Measurements from ENCODE around the gene SMIM17.

The SMIM17 gene

DNA sequence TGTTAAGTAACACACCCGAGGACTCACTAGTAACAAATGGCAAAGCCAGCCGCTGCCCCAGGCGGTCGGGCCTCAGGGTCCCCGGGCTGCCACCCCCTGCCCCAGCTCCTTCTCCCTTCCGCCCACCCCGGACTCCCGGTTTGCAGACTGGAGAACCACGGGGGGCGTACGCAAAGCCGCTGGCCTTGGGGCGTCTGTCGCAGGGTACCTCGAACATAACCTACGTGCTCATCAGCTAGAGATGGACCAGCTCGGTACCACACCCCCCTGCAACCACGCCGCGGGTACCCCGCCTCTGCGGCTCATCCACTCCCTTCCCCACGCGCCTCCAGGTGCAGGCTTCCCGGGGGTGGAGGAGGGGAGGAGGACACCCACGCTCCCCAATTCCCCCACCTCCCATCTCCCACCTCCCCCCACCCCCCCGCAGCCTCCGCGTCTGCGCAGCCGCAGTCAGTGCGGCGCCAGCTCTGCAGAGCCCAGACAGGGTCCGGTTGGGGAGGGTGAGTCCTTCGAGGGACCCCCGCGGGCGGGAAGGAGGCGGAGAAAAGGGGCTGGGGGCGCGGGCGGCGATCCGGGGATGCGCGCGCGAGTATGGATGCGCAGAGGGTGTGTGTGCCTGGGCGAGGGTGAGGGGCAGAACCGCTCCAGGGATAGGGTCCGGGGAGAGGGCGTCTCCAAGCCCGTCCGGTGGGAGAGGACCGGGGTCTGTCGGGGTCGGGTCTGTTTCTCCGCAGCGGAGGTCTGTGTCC lies at the start of gene SMIM17:
Gene SMIM17, plus strand, starts transcription at position 449 of the 749 bp plus-strand sequence. CDS start 2,509 bp downstream, outside the sequence.
- no peak for DNase-seq (ENCODE audit: low read depth)

DNA sequence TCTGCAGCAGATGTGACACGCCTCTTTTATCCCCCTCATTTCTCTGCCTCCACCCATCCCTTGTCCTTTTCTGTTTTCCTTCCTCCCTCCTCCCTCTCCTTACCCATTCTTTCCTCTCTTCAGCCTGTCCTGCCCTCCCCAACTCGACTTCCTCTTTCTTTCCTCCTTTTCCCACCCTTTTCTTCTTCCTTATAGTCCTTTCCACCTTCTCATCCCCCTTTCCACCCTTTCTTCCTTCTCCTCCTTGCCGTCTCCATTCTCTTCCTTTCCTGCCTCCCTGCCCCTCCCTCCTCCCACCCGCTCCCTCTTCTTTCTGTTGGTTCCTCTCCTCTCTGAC lies 48.5 kb upstream of the SMIM17 start:
- DNase-seq (ENCODE audit: low read depth) = no peak

DNA sequence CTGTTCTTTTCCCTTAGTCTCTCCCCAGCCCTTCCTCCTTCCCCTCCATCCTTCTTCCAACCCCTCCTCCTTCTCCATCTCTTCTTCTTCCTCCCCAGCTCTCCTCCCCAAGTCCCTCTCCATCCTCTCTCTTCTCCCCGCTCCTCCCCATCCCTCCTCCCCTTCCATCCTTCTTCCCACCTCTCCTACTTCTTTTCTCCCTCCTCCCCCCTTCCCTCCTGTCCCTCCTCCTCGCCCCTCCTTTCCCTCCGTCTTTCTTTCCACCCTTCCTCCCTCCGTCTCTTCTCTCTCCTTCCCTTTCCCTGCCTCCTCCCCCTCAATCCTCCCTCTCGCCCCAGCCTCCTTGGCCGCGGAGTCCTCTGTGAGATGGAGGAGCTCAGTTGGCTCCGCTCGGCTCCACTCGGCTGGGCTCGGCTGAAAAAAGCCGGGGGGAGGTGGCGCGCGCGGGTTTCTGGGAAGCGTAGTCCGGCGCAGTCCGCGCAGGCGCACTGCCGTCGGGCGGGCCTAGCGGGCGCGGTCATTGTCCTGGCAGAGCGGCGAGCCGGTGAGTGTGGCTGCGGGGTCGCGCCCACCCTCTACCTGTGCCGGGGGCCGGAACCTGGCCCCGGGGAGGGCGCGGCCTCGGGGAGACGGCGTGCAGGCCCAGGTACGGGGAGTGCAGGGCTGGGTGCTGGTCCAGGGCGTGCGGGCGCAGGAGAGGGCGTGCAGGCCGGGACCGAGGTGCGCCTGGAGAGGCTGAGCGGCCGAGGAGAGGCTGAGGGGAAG lies 48.0 kb upstream of the SMIM17 start, which contains the start of gene ZNF71:
Gene ZNF71, plus strand, starts transcription at position 520 of the 765 bp plus-strand sequence. CDS start 6,257 bp downstream, outside the sequence.
- DNase-seq (ENCODE audit: low read depth) = peak; percentile 73

DNA sequence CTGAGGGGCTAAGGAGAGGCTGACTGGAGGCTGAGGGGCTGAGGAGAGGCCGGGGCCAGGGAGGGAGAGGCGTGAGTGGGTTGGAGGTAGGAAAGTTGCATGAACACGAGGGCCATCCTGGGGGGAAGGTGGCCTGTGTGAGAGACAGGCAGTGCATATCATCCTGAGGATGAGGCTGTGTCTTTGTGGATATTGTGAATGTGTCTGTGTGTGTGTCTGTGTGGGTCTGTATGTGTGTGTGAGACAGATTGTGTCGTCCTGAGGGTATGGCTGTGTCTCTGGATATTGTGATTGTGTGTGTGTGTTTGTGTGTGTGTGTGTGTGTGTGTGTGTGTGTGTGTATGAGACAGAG lies 47.4 kb upstream of the SMIM17 start:
- no peak for DNase-seq (ENCODE audit: low read depth)

DNA sequence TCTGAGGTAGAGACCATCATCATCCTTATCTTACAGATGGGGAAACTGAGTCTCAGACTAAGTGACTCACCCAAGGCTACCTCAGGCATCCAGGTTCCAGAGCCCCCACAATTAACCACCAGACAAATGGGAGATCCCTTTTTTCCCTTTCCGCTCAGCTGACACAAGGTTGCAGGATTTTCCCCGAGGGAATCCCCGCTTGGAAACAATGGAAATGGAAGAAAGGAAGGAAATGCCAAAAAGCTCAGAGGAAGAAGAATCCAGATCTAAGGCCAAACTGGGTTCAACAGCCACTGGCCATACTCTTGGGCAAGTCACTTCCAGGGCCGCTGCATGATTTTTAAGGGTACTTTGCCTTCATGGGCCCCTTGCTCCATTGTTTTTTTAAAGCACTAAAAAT lies 46.3 kb upstream of the SMIM17 start:
- no peak for DNase-seq (ENCODE audit: low read depth)

DNA sequence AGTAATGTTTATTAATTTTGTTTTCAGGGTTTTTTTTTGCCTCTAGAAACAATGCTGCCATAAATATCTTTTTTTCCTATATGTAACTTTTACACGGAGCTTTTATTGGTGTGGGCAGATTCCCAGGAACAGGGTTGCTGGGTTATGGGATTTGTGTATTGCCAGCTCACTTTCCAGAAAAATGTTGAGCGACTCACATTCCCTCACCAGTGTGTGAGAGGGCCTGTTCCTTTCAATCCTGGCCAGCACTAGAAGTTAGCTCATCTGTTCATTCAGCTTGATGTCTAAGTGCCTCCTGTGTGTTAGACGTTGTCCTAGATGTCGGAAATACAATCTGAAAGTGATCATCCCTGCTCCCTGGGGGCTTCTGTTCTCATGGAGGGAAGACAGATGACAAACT lies 45.3 kb upstream of the SMIM17 start:
- DNase-seq (ENCODE audit: low read depth) = no peak

DNA sequence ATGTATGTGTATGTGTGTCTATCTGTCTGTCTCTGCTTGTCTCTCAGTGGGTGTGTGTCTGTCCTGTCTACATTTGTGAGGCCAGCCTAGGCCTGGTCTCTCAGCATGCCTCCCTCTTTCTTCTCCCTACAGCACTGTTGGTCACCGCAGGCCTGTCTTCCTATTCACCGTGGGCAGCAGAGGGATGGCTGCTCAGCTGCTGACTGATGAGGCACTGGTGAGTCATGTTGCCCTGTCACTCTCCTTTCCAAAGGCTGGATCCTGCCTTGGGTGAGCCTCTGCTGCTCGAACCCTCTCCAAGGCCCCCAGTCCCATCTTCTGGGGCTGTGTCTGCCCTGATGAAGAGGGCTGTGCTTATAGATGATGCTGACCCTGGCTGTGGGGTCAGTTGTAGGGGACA lies 41.6 kb upstream of the SMIM17 start:
- no peak for DNase-seq (ENCODE audit: low read depth)

DNA sequence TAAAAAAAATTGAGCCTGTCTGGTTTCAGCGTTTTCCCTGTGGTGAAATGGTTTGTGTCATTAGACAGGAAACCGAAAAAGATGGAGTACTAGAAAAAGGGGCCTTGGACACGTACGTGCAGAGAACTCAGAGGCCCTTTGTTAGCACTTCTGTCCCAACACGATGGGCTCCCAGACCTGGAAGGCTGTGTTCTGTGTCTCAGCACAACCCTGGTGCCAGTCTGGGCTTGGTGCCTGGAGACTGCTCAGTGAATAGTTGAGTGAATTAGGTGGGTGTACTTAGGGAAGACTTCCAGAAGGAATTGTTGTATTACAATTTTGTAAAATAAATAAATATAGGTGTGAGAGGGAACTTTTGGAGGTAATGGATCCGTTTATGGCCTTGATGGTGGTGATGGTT lies 39.1 kb upstream of the SMIM17 start:
- DNase-seq (ENCODE audit: low read depth) = no peak

DNA sequence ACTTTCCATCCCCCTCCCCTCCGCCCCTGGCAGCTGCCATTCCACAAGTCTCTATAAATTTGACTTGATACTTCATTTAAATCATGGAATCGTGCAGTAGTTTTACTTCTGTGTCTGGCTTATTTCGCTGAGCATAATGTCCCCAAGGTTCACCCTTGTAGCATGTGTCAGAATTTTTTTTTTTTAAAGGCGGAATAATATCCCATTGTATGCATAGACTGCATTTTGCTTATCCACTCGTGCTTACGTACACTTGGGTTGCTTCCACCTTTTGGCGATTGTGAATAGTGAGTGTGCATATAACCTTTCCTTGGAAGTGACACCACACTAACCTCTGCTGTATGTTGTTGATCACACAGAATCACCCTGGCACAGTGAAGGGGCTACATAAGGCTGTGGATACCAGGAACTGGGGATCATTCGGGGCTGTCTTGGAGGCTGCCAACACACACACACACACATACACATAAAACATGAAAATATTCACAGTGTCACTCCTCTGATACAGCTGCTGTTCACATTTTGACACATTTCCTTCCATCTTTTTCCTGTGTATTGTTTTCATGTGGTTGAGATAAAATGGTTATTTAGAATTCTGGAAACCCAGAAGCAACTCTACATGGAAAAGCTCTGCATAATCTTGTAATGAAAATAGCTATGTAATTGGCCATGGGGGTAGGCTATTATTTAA lies 34.5 kb upstream of the SMIM17 start:
- DNase-seq (ENCODE audit: low read depth) = no peak

DNA sequence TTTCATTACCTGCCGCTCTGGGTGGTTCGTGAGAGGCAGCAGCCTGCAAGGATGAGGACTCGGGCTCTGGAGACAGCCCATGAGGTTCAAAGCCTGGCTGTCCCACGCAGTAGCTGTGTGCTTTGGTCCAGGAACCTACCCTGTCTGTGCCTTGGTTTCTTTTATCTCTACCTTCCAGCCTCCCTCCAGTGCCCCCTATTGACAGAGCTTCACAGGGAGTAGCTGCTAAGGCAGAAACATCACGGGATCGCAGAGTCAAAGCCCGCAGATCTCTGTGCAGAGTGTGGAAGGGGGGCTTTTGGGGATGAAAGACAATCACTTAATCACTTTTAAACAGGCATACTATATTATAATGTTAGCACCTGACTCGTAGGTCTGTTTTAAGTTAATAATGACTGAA lies 31.7 kb upstream of the SMIM17 start:
- no peak for DNase-seq (ENCODE audit: low read depth)

DNA sequence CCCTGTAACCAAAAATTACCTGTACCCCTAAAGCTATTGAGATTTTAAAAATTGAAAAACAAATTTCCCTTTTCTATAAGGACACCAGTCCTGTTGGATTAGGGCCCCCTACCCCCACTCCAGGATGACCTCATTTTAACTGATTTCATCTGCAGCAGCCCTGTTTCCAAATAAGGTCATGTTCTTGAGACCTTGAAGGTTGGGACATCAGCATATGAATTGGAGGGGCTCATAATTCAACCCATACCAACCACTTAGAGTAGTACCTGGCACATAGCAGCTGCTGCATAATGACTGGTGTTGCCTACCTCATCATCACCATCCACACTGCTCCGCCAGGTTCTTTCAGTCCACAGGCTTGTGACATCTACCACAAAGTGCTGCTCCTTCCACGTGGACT lies 30.2 kb upstream of the SMIM17 start:
- no peak for DNase-seq (ENCODE audit: low read depth)

DNA sequence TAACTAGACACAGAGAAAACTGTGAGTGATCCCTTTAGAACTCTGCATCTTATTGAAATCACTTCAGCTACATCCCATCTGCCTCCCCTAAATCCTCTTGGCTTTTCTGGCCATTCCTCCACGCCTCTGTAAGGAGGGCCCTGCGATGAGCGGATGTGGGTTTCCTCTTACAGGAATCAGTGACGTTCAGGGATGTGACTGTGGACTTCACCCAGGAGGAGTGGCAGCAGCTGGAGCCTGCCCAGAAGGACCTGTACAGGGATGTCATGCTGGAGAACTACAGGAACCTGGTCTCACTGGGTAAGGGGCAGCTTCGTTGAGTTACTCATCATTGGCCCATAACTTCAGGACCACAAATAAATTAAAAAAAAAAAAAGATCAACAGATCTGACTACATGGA lies 29.3 kb upstream of the SMIM17 start:
- no peak for DNase-seq (ENCODE audit: low read depth)

DNA sequence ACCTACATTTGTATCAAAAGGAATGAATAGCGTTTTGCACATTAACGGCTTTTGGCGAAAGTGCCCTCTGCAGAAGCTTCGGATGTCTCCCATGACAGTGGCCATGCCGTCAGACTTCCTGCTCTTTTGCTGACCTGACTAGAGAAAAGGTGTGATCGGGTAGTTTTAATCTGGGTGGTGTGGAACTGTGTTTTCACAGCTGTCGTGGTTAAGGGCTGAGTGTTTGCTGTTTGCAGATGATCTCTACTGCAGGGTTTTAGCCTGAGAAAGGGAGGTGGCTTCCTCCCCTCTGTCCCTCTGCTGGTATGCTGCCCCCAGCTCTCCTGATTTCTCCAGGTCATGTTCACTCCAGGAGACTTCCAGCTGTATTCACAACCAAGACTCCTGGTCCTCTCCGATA lies 25.4 kb upstream of the SMIM17 start:
- no peak for DNase-seq (ENCODE audit: low read depth)

DNA sequence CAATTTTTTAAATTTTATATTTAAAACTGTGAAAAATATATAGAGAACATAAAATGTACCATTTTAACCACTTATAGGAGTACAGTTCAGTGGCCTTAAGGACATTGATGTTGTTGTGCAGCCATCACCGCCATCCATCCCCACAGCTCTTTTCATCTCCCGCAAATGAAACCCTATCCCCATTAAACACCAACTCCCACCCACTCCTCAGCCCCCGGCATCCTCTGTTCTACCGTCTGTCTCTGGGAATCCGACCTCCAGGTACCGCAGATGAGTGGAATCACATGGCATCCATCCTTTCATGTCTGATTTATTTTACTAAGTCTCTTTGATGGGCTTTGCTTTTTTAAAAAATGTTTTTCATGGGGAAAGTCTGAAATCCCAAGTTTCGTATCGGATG lies 23.8 kb upstream of the SMIM17 start:
- no peak for DNase-seq (ENCODE audit: low read depth)

DNA sequence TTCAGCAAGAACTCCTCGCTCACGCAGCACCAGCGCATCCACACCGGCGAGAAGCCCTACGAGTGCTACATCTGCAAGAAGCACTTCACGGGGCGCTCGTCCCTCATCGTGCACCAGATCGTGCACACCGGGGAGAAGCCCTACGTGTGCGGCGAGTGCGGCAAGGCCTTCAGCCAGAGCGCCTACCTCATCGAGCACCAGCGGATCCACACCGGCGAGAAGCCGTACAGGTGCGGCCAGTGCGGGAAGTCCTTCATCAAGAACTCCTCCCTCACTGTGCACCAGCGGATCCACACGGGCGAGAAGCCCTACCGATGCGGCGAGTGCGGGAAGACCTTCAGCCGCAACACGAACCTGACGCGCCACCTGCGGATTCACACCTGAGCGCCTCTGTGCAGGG lies 20.6 kb upstream of the SMIM17 start:
- no peak for DNase-seq (ENCODE audit: low read depth)

DNA sequence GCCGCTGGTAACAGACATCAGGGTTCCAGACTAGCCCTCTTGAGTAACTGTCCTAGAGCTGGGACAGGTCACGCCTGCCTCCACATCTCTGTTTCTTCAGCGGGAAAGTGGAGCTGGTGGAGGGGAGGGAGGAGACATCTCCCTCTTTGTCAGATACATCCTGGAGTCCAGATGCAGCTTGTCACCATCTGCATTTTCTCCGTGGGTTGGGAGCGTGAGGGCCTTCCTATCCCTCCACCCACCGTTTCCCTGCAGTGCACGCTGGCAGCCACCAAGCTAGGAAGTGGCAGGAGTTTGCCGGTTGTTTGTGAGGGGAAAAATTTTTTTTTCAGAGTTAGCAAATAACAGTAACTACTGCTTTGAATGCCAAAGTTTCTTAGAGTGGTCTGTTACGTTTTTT lies 20.0 kb upstream of the SMIM17 start:
- no peak for DNase-seq (ENCODE audit: low read depth)

DNA sequence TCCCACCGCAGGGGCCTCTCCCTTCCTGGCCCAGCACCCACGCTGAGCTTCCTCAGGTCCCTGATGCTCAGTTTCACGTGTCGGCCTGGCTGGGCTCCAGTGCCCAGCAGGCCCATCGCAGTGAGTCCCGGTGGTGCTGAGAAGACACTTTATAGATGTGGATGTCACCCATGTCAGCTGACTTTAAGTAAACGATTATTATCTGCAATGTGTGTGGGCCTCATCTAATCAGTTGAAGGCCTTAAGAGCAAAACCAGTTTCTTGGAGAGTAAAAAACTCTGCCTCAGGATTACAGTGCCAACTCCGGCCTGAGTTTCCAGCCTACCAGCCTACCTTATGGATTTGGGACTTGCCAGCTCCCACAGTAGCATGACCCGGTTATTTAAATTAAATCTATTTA lies 17.3 kb upstream of the SMIM17 start:
- no peak for DNase-seq (ENCODE audit: low read depth)

DNA sequence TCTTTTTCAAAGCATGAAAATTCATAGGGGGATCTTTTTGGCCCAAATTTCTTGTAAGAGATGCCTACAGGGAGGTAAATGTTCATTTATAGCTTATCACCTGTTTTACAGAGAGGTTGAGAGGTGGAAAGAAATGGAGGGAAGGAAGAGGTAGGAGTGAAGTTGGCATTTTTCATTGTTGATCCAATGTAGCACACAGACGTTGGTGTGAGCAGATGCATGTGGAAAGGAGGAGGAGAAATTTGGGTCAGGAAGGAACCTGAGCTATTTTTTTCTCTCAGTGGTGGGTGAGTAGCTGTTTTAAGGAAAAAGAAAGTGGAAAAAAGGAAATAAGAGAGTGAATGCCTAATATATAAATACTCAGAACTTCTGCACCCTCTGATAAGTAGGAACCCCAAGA lies 9.9 kb upstream of the SMIM17 start:
- no peak for DNase-seq (ENCODE audit: low read depth)

DNA sequence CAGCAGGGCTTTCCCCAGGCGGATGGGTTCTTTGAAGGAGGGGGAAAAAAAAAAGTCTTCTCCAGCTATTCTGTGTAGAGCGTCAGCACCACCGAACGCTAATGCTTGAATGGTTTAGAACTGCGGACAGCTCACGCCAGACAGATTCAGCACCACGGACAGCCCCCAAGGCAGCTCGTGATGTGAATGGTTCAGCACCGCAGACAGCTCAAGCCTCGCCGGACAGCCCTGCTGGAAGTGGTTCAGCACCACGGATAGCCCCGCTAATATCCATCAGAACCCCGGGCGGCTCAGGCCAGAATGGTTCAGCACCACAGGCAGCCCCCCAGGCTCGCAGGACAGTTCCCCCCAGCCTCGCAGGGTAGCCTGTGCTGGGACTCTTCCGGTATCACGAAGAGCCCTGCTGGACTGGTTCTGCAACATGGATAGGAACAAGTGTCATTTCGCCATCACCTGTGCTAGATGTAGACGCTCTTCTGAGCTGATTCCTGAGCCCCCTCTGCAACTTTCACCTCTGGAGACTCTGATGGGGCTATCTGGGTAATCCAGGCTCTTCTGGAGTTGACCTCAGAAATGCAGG lies 4.9 kb upstream of the SMIM17 start:
- peak; percentile 33 for DNase-seq (ENCODE audit: low read depth)

DNA sequence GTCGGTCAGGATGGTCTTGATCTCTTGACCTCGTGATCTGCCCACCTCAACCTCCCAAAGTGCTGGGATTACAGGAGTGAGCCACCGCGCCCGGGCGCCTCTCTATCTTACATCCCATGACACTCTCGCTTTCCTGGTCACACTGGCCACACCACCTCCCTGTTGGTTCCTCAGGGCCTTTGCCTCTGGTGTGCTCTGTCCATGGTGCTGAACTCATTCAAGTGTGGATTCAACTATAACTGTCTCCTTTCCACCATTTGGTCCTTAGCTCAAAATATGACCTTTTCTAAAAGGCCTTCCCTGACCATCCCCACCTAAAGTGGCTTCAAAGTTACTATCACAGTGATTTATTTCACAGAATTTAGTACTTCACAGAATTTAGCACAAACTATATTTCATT lies 3.7 kb upstream of the SMIM17 start:
- no peak for DNase-seq (ENCODE audit: low read depth)

DNA sequence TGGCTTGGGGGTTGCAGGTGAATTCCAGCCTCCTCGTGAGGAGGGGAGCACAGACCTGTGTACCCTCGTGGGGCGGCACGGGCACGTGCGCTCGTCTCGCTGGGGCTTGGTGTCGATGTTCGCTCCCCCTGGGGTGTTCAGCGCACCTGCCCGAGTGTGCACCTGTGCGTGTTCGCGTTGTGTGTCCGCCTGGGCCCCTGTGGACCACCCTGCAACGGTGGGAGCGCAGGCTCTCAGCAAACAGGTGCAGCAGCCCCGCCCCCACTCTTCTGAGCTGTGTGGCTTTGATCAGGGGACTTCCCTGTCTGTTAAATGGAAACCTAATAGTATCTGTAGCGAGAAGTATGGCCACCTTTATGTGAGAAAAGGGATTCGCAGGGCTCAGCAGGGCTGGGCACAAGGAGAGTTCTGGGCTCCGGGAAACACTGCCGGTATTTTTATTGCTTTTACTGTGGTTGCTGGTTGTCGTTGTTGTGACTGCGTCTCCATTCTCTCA lies 549 bp downstream of the SMIM17 start:
- DNase-seq (ENCODE audit: low read depth) = no peak

DNA sequence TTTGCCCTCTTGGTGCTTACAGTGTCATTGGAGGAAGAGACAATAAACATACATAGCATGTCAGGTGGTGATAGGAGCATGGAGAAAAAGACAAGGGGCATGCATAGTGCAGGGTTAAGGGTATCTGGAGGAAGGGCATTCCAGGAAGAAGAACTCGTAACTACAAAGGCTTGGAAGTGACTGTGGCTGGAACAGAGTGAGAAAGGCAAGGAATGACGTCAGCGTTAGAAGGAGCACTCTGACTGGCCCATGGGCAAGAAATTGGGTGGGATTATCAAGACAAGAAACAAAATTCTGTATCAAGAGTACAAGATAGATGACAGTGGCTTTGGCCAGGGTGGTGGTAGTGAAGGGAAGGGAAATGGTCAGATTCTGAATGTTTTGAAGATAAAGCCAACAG lies 11.2 kb downstream of the SMIM17 start:
- DNase-seq (ENCODE audit: low read depth) = no peak

All from stromal cell of bone marrow (primary cell).